Measurements from ENCODE around the gene ATG16L2. TPM values are rescaled to one million over a fixed set of nuclear protein-coding genes. Genes with fewer than 3 reads are reported as not detected.
A peak's percentile ranks its signal among the peaks of the same experiment; 100 is the strongest.

Gene ATG16L2
- total and polyA plus RNA-seq, 2 of the 4 experiments (the other 2 are of a cell fraction), result 1.3 to 12.7 TPM

DNA sequence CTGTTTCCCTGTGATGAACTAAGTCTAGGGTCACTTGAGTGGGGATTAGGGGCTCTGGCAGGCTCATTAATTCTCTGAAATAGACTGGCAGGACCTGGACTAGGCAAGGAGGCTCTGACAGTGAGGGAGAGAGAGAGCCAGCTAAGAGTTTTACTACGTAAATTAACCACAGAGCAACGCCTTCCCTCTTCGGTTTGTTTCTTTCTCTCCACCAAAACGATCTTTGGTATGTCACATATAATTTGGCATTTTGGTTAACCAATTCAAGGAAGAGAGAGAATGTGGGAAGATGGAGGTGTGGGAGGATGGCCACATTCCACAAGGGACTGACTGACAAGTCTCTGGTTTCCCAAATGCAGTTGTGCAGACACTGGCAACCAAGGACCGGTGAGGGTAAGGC, 27.9 kb downstream of the ATG16L2 start:
- H2BK20ac ChIP-seq (ENCODE audit: low read depth, low read length), result peak overlapping the region; percentile 40; the same call in 1 of the 2 replicates
- H2BK15ac ChIP-seq (ENCODE audit: low read depth, low read length), result peak overlapping the region; percentile 47; the same call in 1 of the 3 replicates
- ChIA-PET CTCF (no interaction called here), POLR2A (ENCODE audit: unreplicated experiment) (no interaction called here)
- ATAC-seq (ENCODE audit: low read depth) (no peak), DNase-seq (no peak)
- TF ChIP-seq BHLHE40 (IDR thresholded peaks at IDR 0.05; ENCODE audit: low read depth, low read length) (no peak), MAFK (IDR thresholded peaks at IDR 0.05; ENCODE audit: low read depth, low read length) (no peak), RAD21 (IDR thresholded peaks at IDR 0.05; ENCODE audit: low read length) (no peak), MXI1 (IDR thresholded peaks at IDR 0.05; ENCODE audit: borderline replicate concordance, low read depth, low read length) (no peak), MAZ (IDR thresholded peaks at IDR 0.05; ENCODE audit: borderline replicate concordance, low read depth, low read length) (no peak), CHD1 (IDR thresholded peaks at IDR 0.05; ENCODE audit: low read depth, low read length) (no peak), NFE2L2 (IDR thresholded peaks at IDR 0.05; ENCODE audit: low read depth, low read length) (no peak), SMC3 (IDR thresholded peaks at IDR 0.05; ENCODE audit: low read depth, low read length) (no peak), CEBPB (IDR thresholded peaks at IDR 0.05; ENCODE audit: low read depth, low read length) (no peak), RCOR1 (IDR thresholded peaks at IDR 0.05; ENCODE audit: insufficient replicate concordance, low read length) (no peak), FOS (IDR thresholded peaks at IDR 0.05; ENCODE audit: low read depth, low read length) (no peak), RFX5 (IDR thresholded peaks at IDR 0.05; ENCODE audit: low read depth, low read length) (no peak), POLR2A (IDR thresholded peaks at IDR 0.05; ENCODE audit: low read depth, low read length) (no peak)
- TF ChIP-seq, protein P1, sequence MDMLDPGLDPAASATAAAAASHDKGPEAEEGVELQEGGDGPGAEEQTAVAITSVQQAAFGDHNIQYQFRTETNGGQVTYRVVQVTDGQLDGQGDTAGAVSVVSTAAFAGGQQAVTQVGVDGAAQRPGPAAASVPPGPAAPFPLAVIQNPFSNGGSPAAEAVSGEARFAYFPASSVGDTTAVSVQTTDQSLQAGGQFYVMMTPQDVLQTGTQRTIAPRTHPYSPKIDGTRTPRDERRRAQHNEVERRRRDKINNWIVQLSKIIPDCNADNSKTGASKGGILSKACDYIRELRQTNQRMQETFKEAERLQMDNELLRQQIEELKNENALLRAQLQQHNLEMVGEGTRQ (IDR thresholded peaks at IDR 0.05; ENCODE audit: low read depth, low read length), result no peak
- TF ChIP-seq, protein P2, sequence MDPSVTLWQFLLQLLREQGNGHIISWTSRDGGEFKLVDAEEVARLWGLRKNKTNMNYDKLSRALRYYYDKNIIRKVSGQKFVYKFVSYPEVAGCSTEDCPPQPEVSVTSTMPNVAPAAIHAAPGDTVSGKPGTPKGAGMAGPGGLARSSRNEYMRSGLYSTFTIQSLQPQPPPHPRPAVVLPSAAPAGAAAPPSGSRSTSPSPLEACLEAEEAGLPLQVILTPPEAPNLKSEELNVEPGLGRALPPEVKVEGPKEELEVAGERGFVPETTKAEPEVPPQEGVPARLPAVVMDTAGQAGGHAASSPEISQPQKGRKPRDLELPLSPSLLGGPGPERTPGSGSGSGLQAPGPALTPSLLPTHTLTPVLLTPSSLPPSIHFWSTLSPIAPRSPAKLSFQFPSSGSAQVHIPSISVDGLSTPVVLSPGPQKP (IDR thresholded peaks at IDR 0.05; ENCODE audit: borderline replicate concordance, low read depth, low read length), result no peak
- TF ChIP-seq, protein P3, sequence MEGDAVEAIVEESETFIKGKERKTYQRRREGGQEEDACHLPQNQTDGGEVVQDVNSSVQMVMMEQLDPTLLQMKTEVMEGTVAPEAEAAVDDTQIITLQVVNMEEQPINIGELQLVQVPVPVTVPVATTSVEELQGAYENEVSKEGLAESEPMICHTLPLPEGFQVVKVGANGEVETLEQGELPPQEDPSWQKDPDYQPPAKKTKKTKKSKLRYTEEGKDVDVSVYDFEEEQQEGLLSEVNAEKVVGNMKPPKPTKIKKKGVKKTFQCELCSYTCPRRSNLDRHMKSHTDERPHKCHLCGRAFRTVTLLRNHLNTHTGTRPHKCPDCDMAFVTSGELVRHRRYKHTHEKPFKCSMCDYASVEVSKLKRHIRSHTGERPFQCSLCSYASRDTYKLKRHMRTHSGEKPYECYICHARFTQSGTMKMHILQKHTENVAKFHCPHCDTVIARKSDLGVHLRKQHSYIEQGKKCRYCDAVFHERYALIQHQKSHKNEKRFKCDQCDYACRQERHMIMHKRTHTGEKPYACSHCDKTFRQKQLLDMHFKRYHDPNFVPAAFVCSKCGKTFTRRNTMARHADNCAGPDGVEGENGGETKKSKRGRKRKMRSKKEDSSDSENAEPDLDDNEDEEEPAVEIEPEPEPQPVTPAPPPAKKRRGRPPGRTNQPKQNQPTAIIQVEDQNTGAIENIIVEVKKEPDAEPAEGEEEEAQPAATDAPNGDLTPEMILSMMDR (conservative IDR thresholded peaks at IDR 0.05; ENCODE audit: low read depth, low read length), result no peak
- H2AK5ac ChIP-seq (ENCODE audit: low read depth, low read length), result no peak overlapping the region
- H3K56ac ChIP-seq (ENCODE audit: extremely low read depth, insufficient read depth, low read length), result no peak overlapping the region
- no peak overlapping the region for H4K8ac ChIP-seq (ENCODE audit: low read depth in 2 of 2, low read length in 2 of 2)
- H3K36me3 ChIP-seq (ENCODE audit: control insufficient read depth, insufficient read depth, low read length), result peaks cover 14% of the 10 kb centered on the region
- H3K4ac ChIP-seq (ENCODE audit: low read depth, low read length), result peak overlapping the region; percentile 29; the same call in 1 of the 2 replicates
- dilution Hi-C loops (cut with HindIII; ENCODE audit: low sequenced_read_pairs, unreplicated experiment), result no loop called here
- H4K20me1 ChIP-seq (ENCODE audit: insufficient read depth, low read length), result no peaks in the 10 kb centered on the region
- no peak overlapping the region for H3K4me3 ChIP-seq (ENCODE audit: insufficient read depth, low read depth, low read length)
- in situ Hi-C loops (cut with MboI; ENCODE audit: low sequenced_read_pairs), result no loop called here
- no peak overlapping the region for H3K4me2 ChIP-seq (ENCODE audit: low read depth, low read length)
- H3K27ac ChIP-seq (ENCODE audit: insufficient read depth, low read length), result no peak overlapping the region
- BruUV-seq (replicated peaks), result no TSS peak
- H3K9ac ChIP-seq (ENCODE audit: low read depth, low read length), result no peak overlapping the region
- H3K9me3 ChIP-seq (ENCODE audit: control insufficient read depth, insufficient read depth, low read length), result no peaks in the 10 kb centered on the region
- H3K79me1 ChIP-seq (ENCODE audit: low read depth in 1 of 2, low read length in 2 of 2), result peaks cover 6 to 18% of the 10 kb centered on the region in 2 experiments; a peak in 3 of 4 replicates
- no CpG with 5 or more reads among the region's 5 CpGs for WGBS, 2 experiments (ENCODE audit: extremely low coverage in 2 of 2, insufficient read length in 1 of 2)
- H3K4me1 ChIP-seq (ENCODE audit: control insufficient read depth, insufficient read depth, low read length), result peaks cover 9% of the 10 kb centered on the region
- H3K27me3 ChIP-seq (ENCODE audit: control insufficient read depth, insufficient read depth, low read length), result no peaks in the 10 kb centered on the region
- H3K23ac ChIP-seq (ENCODE audit: low read depth, low read length), result no peak overlapping the region
- no peak overlapping the region for H2AFZ ChIP-seq (replicated peaks; ENCODE audit: low read length, poor library complexity)
- H2AK9ac ChIP-seq (replicated peaks; ENCODE audit: low read depth, low read length, poor library complexity), result no peak overlapping the region
- no peak overlapping the region for H3K14ac ChIP-seq (replicated peaks; ENCODE audit: low read depth, low read length)
- H3K9me1 ChIP-seq (ENCODE audit: insufficient read depth, low read length), result peaks cover 20% of the 10 kb centered on the region
- H2BK5ac ChIP-seq (ENCODE audit: low read depth, low read length, poor library complexity, severe bottlenecking), result no peak overlapping the region
- no peak overlapping the region for H4K91ac ChIP-seq (ENCODE audit: insufficient read depth, low read depth, low read length)
- H4K5ac ChIP-seq (ENCODE audit: low read depth, low read length), result no peak overlapping the region
- intact Hi-C loops (cut with micrococcal nuclease), result no loop called here
- no peak overlapping the region for H3K18ac ChIP-seq (ENCODE audit: low read depth, low read length)
- peak overlapping the region; percentile 1; the same call in 1 of the 2 replicates for H2BK120ac ChIP-seq (ENCODE audit: low read depth, low read length)

All from IMR-90 (cell line).